ENCODE data around the gene EPB41L1. TPM values are rescaled to one million over a fixed set of nuclear protein-coding genes. Genes with fewer than 3 reads are reported as not detected.

EPB41L1 gene
- total RNA-seq, 1 donor from 2014 or later, result 2.1 TPM

DNA sequence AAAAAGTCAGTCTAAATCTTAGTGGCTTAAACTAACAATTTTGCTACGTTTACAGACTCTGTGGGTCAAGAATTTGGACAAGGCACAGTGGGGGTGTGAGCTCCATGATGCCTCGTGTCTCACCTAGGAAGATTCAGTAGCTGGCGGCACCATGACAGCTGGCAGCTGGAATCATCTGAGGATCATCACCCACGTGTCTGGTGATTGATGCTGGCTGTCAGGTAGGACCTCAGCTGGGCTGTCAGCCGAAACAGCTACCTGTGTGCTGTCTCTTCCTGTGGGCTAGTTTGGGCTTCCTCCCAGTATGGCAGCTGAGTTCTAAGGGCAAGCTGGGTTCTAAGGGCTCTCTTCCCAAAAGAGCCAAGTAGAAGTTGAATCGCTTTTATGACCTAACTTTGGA, 125.2 kb downstream of the EPB41L1 start:
- Histone ChIP-seq H3K27me3 (ENCODE audit: control insufficient read depth, insufficient read depth, low read length) (peaks cover 2% of the 10 kb centered on the region), H3K36me3 (ENCODE audit: control insufficient read depth, insufficient read depth, low read length) (no peaks in the 10 kb centered on the region), H3K4me3 (ENCODE audit: low read depth, low read length) (no peak overlapping the region)
- DNase-seq (ENCODE audit: low read depth) (no peak), FAIRE-seq (no peak)
- TF ChIP-seq, protein P1, sequence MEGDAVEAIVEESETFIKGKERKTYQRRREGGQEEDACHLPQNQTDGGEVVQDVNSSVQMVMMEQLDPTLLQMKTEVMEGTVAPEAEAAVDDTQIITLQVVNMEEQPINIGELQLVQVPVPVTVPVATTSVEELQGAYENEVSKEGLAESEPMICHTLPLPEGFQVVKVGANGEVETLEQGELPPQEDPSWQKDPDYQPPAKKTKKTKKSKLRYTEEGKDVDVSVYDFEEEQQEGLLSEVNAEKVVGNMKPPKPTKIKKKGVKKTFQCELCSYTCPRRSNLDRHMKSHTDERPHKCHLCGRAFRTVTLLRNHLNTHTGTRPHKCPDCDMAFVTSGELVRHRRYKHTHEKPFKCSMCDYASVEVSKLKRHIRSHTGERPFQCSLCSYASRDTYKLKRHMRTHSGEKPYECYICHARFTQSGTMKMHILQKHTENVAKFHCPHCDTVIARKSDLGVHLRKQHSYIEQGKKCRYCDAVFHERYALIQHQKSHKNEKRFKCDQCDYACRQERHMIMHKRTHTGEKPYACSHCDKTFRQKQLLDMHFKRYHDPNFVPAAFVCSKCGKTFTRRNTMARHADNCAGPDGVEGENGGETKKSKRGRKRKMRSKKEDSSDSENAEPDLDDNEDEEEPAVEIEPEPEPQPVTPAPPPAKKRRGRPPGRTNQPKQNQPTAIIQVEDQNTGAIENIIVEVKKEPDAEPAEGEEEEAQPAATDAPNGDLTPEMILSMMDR (IDR thresholded peaks at IDR 0.05; ENCODE audit: insufficient read depth, low read length, severe bottlenecking), result no peak

DNA sequence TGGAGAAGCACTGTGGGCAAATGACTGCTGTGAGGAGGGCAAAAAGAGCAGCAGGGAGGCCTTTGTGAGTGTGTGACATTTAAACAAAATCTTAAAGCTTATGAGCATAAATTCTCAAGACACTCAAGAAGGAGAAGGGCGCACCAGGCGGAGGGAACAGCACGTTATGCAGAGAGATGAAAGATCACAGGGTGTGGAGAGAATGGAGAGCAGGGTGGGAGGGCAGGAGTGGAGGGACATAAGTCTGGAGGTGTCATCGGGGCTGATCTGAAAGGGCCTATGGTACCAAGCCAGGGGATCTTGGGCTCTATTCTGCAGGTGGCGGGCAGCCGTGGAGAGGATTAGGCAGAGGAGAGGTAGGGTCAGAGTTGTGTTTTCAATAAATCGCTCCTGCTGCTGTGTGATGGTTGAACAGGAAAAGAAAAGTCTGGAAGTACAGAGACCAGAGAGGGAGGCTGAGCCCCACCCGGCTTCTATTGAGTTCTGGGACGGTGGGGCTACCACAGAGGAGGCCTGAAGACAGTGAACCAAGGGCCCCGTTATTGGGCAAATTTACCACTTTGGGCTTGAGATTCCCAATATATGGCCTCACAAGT, 127.3 kb downstream of the EPB41L1 start:
- TF ChIP-seq, protein P1 (IDR thresholded peaks at IDR 0.05; ENCODE audit: insufficient read depth, low read length, severe bottlenecking), result no peak
- DNase-seq (ENCODE audit: low read depth), result no peak
- no peak for FAIRE-seq
- Histone ChIP-seq H3K36me3 (ENCODE audit: control insufficient read depth, insufficient read depth, low read length) (no peaks in the 10 kb centered on the region), H3K4me3 (ENCODE audit: low read depth, low read length) (no peak overlapping the region), H3K27me3 (ENCODE audit: control insufficient read depth, insufficient read depth, low read length) (peaks cover 2% of the 10 kb centered on the region)

Other genes starting within 250 kb of the EPB41L1 start
- 31.9 and 34.3 TPM in 2 replicates for gene SCAND1, start 200.2 kb upstream of the EPB41L1 start, total RNA-seq
- 1.5 and 1.8 TPM in 2 replicates for gene CNBD2, start 186.2 kb upstream of the EPB41L1 start, total RNA-seq
- 13.7 and 16.5 TPM in 2 replicates for gene AAR2, start 81.7 kb downstream of the EPB41L1 start, total RNA-seq
- gene DLGAP4, start 151.6 kb downstream of the EPB41L1 start, total RNA-seq, result 5.5 and 15.5 TPM in 2 replicates